ENCODE measurements around the gene FAH. TPM values are rescaled to one million over a fixed set of nuclear protein-coding genes. Genes with fewer than 3 reads are reported as not detected.
"Not testable (repeated sequence)": the region's sequence is repeated elsewhere in the genome, so short reads cannot be mapped to it uniquely, and the experiment has no call there.

The FAH gene
- total RNA-seq, 1 donor from 2014 or later, result 67.6 TPM

DNA sequence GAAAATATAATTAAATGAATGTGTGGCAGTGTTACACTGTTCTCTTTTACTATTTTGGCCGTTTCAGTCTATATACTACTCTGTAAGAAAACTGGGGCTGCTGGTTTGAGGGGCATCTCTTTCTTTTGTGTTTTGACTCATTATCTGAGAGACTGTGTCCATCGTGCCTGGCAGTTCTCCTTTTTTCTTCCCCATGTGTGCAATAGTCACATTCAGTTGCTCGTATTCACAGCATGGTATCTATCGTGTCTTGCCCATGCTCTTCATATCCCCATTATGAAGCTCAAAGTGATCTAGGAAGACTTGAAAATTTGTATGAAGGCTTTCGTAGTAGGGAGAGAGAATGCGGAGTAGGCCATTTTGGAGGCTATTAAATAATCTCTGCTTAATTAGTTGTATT, 29.8 kb upstream of the FAH start:
- Mint-ChIP-seq H3K4me1 (ENCODE audit: low read depth) (peaks cover 9% of the 10 kb centered on the region), H3K27ac (no peak overlapping the region), H3K4me3 (ENCODE audit: low read depth) (no peak overlapping the region), H3K27me3 (ENCODE audit: low read depth) (no peaks in the 10 kb centered on the region), H3K36me3 (ENCODE audit: low read depth) (peaks cover 48% of the 10 kb centered on the region), H3K9me3 (no peaks in the 10 kb centered on the region)
- no peak for DNase-seq (ENCODE audit: low spot score)
- intact Hi-C loops (cut with micrococcal nuclease), result no loop called here

- H3K9me3 Mint-ChIP-seq; H3K27ac Mint-ChIP-seq; intact Hi-C loops (cut with micrococcal nuclease); DNase-seq (ENCODE audit: low spot score); H3K4me3 Mint-ChIP-seq (ENCODE audit: low read depth); H3K27me3 Mint-ChIP-seq (ENCODE audit: low read depth): not testable (repeated sequence)
- peaks cover 46% of the 10 kb centered on the region for H3K36me3 Mint-ChIP-seq (ENCODE audit: low read depth)
- H3K4me1 Mint-ChIP-seq (ENCODE audit: low read depth), result peaks cover 11% of the 10 kb centered on the region
Measured at GRCh38 chr15:80127253-80127652, 25.5 kb upstream of the FAH start.

GRCh38 chr15:80127911-80128310, 24.9 kb upstream of the FAH start:
- H3K27ac Mint-ChIP-seq, result no peak overlapping the region
- peaks cover 11% of the 10 kb centered on the region for H3K4me1 Mint-ChIP-seq (ENCODE audit: low read depth)
- H3K4me3 Mint-ChIP-seq (ENCODE audit: low read depth), result no peak overlapping the region
- peaks cover 41% of the 10 kb centered on the region for H3K36me3 Mint-ChIP-seq (ENCODE audit: low read depth)
- no peaks in the 10 kb centered on the region for H3K9me3 Mint-ChIP-seq
- no peaks in the 10 kb centered on the region for H3K27me3 Mint-ChIP-seq (ENCODE audit: low read depth)
- no peak for DNase-seq (ENCODE audit: low spot score)
- intact Hi-C loops (cut with micrococcal nuclease), result no loop called here

GRCh38 chr15:80132382-80132781, 20.4 kb upstream of the FAH start:
- intact Hi-C loops (cut with micrococcal nuclease), result no loop called here
- H3K36me3 Mint-ChIP-seq (ENCODE audit: low read depth), result peaks cover 42% of the 10 kb centered on the region

GRCh38 chr15:80136854-80137253, 15.9 kb upstream of the FAH start:
- H3K36me3 Mint-ChIP-seq (ENCODE audit: low read depth), result peaks cover 39% of the 10 kb centered on the region
- intact Hi-C loops (cut with micrococcal nuclease), result no loop called here

More at GRCh38 chr15:80132382-80132781, 20.4 kb upstream of the FAH start:
- DNase-seq (ENCODE audit: low spot score), result no peak
- H3K9me3 Mint-ChIP-seq, result no peaks in the 10 kb centered on the region
- H3K4me1 Mint-ChIP-seq (ENCODE audit: low read depth), result peaks cover 4% of the 10 kb centered on the region
- H3K27ac Mint-ChIP-seq, result no peak overlapping the region
- no peaks in the 10 kb centered on the region for H3K27me3 Mint-ChIP-seq (ENCODE audit: low read depth)
- no peak overlapping the region for H3K4me3 Mint-ChIP-seq (ENCODE audit: low read depth)

GRCh38 chr15:80138961-80139360, 13.8 kb upstream of the FAH start:
- H3K36me3 Mint-ChIP-seq (ENCODE audit: low read depth), result peaks cover 33% of the 10 kb centered on the region
- no peaks in the 10 kb centered on the region for H3K9me3 Mint-ChIP-seq
- peaks cover 4% of the 10 kb centered on the region for H3K27me3 Mint-ChIP-seq (ENCODE audit: low read depth)
- H3K4me1 Mint-ChIP-seq (ENCODE audit: low read depth), result peaks cover 3% of the 10 kb centered on the region
- no peak overlapping the region for H3K4me3 Mint-ChIP-seq (ENCODE audit: low read depth)
- DNase-seq (ENCODE audit: low spot score), result no peak
- intact Hi-C loops (cut with micrococcal nuclease), result no loop called here
- H3K27ac Mint-ChIP-seq, result no peak overlapping the region

More at GRCh38 chr15:80136854-80137253, 15.9 kb upstream of the FAH start:
- Mint-ChIP-seq H3K4me1 (ENCODE audit: low read depth) (peaks cover 3% of the 10 kb centered on the region), H3K4me3 (ENCODE audit: low read depth) (no peak overlapping the region), H3K9me3 (no peaks in the 10 kb centered on the region), H3K27me3 (ENCODE audit: low read depth) (no peaks in the 10 kb centered on the region), H3K27ac (no peak overlapping the region)
- no peak for DNase-seq (ENCODE audit: low spot score)

DNA sequence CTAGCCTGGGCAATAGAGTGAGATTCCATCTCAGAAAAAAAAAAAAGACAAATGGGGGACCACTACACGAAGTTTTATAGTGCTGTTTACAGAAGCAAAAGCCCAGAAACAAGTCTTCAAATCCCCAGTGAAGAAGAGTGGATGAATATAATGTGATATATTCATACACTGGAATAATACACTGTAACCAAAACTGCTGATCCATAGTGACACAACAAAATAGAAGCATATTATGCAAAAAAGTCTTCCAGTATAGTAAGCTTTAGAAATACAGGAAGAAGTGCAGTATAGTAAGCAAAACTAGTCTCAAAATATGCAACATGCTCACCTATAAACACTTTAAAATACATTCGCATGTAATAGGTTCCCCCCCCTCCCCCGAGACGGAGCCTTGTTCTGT, 11.9 kb upstream of the FAH start:
- peaks cover 13% of the 10 kb centered on the region for H3K27me3 Mint-ChIP-seq (ENCODE audit: low read depth)
- peaks cover 19% of the 10 kb centered on the region for H3K36me3 Mint-ChIP-seq (ENCODE audit: low read depth)
- peaks cover 3% of the 10 kb centered on the region for H3K4me1 Mint-ChIP-seq (ENCODE audit: low read depth)
- H3K9me3 Mint-ChIP-seq, result no peaks in the 10 kb centered on the region
- H3K4me3 Mint-ChIP-seq (ENCODE audit: low read depth), result no peak overlapping the region
- DNase-seq (ENCODE audit: low spot score), result no peak
- intact Hi-C loops (cut with micrococcal nuclease), result no loop called here
- H3K27ac Mint-ChIP-seq, result no peak overlapping the region

GRCh38 chr15:80141916-80142598, 10.7 kb upstream of the FAH start:
- Mint-ChIP-seq H3K27ac (no peak overlapping the region), H3K27me3 (ENCODE audit: low read depth) (peaks cover 20% of the 10 kb centered on the region), H3K36me3 (ENCODE audit: low read depth) (peaks cover 14% of the 10 kb centered on the region)

GRCh38 chr15:80142646-80143045, 10.2 kb upstream of the FAH start:
- Mint-ChIP-seq H3K36me3 (ENCODE audit: low read depth) (peaks cover 8% of the 10 kb centered on the region), H3K27ac (no peak overlapping the region), H3K4me3 (ENCODE audit: low read depth) (no peak overlapping the region), H3K4me1 (ENCODE audit: low read depth) (peaks cover under 1% of the 10 kb centered on the region), H3K27me3 (ENCODE audit: low read depth) (peaks cover 21% of the 10 kb centered on the region), H3K9me3 (no peaks in the 10 kb centered on the region)
- DNase-seq (ENCODE audit: low spot score), result no peak
- intact Hi-C loops (cut with micrococcal nuclease), result no loop called here

More at GRCh38 chr15:80141916-80142598, 10.7 kb upstream of the FAH start:
- intact Hi-C loops (cut with micrococcal nuclease), result no loop called here
- no peaks in the 10 kb centered on the region for H3K9me3 Mint-ChIP-seq
- peaks cover 3% of the 10 kb centered on the region for H3K4me1 Mint-ChIP-seq (ENCODE audit: low read depth)
- no peak for DNase-seq (ENCODE audit: low spot score)
- no peak overlapping the region for H3K4me3 Mint-ChIP-seq (ENCODE audit: low read depth)

- H3K4me1 Mint-ChIP-seq (ENCODE audit: low read depth), result peaks cover 30% of the 10 kb centered on the region
- H3K27me3 Mint-ChIP-seq (ENCODE audit: low read depth), result peaks cover 12% of the 10 kb centered on the region
- no peak for DNase-seq (ENCODE audit: low spot score)
- H3K27ac Mint-ChIP-seq, result no peak overlapping the region
- intact Hi-C loops (cut with micrococcal nuclease), result loop anchor here (5.0 to 10.0 kb wide), 3 partner anchors 184 to 256 kb away; partner anchors contain the start of gene MTHFS
- no peak overlapping the region for H3K4me3 Mint-ChIP-seq (ENCODE audit: low read depth)
- no peaks in the 10 kb centered on the region for H3K9me3 Mint-ChIP-seq
- peaks cover 18% of the 10 kb centered on the region for H3K36me3 Mint-ChIP-seq (ENCODE audit: low read depth)
Measured at GRCh38 chr15:80151148-80151547, 1.7 kb upstream of the FAH start.

DNA sequence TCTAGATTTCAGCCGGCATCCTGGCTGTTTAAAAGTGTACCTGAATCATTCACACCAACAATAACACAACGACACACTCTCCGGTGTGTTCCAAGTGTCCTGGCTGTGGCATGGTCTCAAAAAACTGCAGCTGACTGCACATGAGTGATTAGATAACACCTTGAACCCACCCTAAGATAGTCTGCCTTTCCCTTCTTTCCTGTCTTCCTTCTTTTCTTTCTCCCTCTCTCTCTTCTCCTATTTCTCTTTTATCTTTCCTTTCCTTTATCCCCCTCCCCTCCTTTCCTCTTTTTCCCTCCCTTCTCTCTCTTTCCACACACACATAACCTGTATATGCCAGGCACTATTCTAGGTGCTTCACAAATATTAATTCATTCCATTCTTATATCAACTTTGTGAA, 1.2 kb upstream of the FAH start:
- DNase-seq (ENCODE audit: low spot score), result no peak
- Mint-ChIP-seq H3K36me3 (ENCODE audit: low read depth) (peaks cover 18% of the 10 kb centered on the region), H3K4me1 (ENCODE audit: low read depth) (peaks cover 30% of the 10 kb centered on the region), H3K9me3 (no peaks in the 10 kb centered on the region), H3K4me3 (ENCODE audit: low read depth) (peak overlapping the region; percentile 78), H3K27me3 (ENCODE audit: low read depth) (peaks cover 9% of the 10 kb centered on the region), H3K27ac (peak overlapping the region; percentile 64)
- intact Hi-C loops (cut with micrococcal nuclease), result loop anchor here (5.0 to 10.0 kb wide), 3 partner anchors 184 to 257 kb away; partner anchors contain the start of gene MTHFS

- peak; percentile 80 for DNase-seq (ENCODE audit: low spot score)
- intact Hi-C loops (cut with micrococcal nuclease), result loop anchor here (2.0 to 10.0 kb wide), 5 partner anchors 80 to 258 kb away; partner anchors contain the start of genes MTHFS and ZFAND6
- Mint-ChIP-seq H3K4me3 (ENCODE audit: low read depth) (peak overlapping the region; percentile 95), H3K9me3 (no peaks in the 10 kb centered on the region), H3K27me3 (ENCODE audit: low read depth) (peaks cover 5% of the 10 kb centered on the region), H3K4me1 (ENCODE audit: low read depth) (peaks cover 30% of the 10 kb centered on the region), H3K36me3 (ENCODE audit: low read depth) (peaks cover 18% of the 10 kb centered on the region), H3K27ac (peak overlapping the region; percentile 95)
Measured at GRCh38 chr15:80152180-80152895, 461 bp upstream of the FAH start.

DNA sequence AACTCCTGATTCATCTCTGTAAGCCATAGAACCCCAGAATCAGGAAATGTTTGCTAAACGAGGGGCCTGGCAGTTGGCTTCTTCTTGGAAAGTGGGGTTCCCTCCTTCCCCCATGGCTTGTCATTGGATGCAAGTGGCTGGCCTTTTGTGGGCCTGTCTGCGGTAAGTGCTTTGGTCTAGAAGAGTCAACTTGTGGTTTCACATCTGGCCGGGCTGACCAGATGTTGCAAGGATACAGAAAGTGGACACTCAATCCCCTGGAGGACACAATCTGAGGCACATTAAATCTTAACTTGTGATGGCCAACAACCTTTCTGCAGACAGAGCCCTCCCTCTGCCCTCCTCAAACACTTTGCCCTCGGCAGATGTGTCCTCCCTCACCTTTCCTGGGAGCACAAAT, 1.1 kb downstream of the FAH start:
- H3K4me3 Mint-ChIP-seq (ENCODE audit: low read depth), result peak overlapping the region; percentile 95
- peaks cover 2% of the 10 kb centered on the region for H3K27me3 Mint-ChIP-seq (ENCODE audit: low read depth)

More for the DNA sequence above, 1.1 kb downstream of the FAH start:
- intact Hi-C loops (cut with micrococcal nuclease), result loop anchor here (2.0 to 10.0 kb wide), 5 partner anchors 81 to 259 kb away; partner anchors contain the start of genes MTHFS and ZFAND6
- Mint-ChIP-seq H3K36me3 (ENCODE audit: low read depth) (peaks cover 26% of the 10 kb centered on the region), H3K9me3 (no peaks in the 10 kb centered on the region), H3K27ac (peak overlapping the region; percentile 95), H3K4me1 (ENCODE audit: low read depth) (peaks cover 30% of the 10 kb centered on the region)
- DNase-seq (ENCODE audit: low spot score), result no peak
